Tibial artery (tissue), 4 donors: ENCODE data around the gene DCLK1.

Experiments
- DNase-seq, 2 donors: peaks; one replicate each; pipeline ENCODE4 v3.0.0-alpha.2; 2019
- H3K27ac ChIP-seq, 2 donors: fragments of 200-600 bp; sonication (generic) in 1 of 2; 1 replicate in 1 of 2; 2 replicates in 1 of 2; pipeline ENCODE4 v1.5.1; 2018 to 2019; ENCODE audit warnings: mild to moderate bottlenecking in 1 of 2
- H3K27me3 ChIP-seq, 2 donors: fragments of 200-600 bp; sonication (generic) in 1 of 2; one replicate each; pipeline versions ENCODE4 v1.5.1 to v1.6.0; 2016 to 2019
- H3K36me3 ChIP-seq, 3 donors: fragments of 200-600 bp; sonication (generic) in 2 of 3; one replicate each; pipeline ENCODE4 v1.5.1; 2016 to 2019; ENCODE audit warnings: mild to moderate bottlenecking in 2 of 3
- H3K4me1 ChIP-seq, 4 donors: fragments of 200-600 bp; sonication (generic) in 2 of 4; 1 replicate in 3 of 4; 2 replicates in 1 of 4; pipeline ENCODE4 v1.5.1; 2016 to 2019
- H3K4me3 ChIP-seq, 2 donors: fragments of 200-600 bp; sonication (generic) in 1 of 2; 1 replicate in 1 of 2; 2 replicates in 1 of 2; pipeline ENCODE4 v1.5.1; 2018 to 2019; ENCODE audit warnings: mild to moderate bottlenecking in 2 of 2
- H3K9me3 ChIP-seq, 3 donors: fragments of 200-600 bp; sonication (generic) in 1 of 3; one replicate each; pipeline ENCODE4 v1.5.1; 2016 to 2019
- CTCF ChIP-seq, 2 experiments: fragments of 200-600 bp in 1 of 2; fragments of 450-650 bp in 1 of 2; IDR thresholded peaks; one replicate each; pipeline ENCODE4 v1.5.1; 2017 to 2019; ENCODE audit warnings: antibody characterized with exemption in 2 of 2, mild to moderate bottlenecking in 1 of 2, moderate library complexity in 1 of 2
- intact Hi-C: fragments of 100-400 bp; cut with DNase I; formaldehyde crosslinking; loops from one replicate; pipeline ENCODE4 v1.15.0; 2023; ENCODE audit warnings: low total_unique reads

DCLK1 gene

GRCh38 chr13:35794734-35795389, 336.3 kb downstream of the DCLK1 start:
- Histone ChIP-seq H3K27me3 (no peaks in the 10 kb centered on the region), H3K36me3 (no peaks in the 10 kb centered on the region), H3K9me3 (no peaks in the 10 kb centered on the region), H3K27ac (no peak overlapping the region), H3K4me1 (no peaks in the 10 kb centered on the region), H3K4me3 (no peak overlapping the region)
- intact Hi-C loops, result no loop called here
- no peak for TF ChIP-seq CTCF (IDR thresholded peaks at IDR 0.05)
- DNase-seq, result no peak

DNA sequence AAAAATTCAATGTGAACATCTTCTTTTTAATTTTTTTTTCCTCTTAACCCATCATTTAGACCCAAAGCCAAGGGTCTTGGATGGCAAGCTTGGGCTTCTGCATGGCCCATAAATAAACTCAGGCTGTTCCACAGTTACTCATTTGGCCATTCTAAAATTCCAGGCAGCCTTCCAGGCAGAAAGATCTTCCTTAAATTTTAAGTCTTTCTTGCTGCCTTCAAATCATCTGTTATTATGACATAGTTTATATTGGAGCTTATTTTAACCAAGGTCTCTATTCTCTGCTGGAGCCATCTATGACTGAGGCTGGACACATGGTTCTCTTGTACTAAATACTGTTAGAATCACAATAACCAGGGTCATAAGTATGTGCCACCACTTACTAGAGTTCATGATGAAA, 337.4 kb downstream of the DCLK1 start:
- intact Hi-C loops, result no loop called here
- DNase-seq, result no peak

DNA sequence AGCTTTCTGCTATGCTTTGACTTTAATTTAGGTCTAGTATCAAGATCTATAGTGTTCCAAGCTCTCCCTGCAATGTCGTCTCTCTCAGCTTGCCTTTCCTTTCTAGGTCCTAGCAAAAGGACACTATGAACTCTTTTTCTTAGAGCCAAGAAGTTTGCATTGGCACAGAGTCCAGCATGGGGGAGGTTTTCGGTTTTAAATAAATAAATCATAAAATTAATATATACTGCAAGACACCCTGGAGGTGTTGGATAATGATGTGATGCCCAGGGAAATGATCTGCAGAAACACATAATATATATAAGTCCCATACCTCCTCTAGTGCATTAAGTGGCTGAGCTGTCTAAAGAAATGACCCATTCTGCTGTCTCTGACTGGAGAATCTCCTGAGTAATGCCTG, 338.3 kb downstream of the DCLK1 start:
- no peaks in the 10 kb centered on the region for H3K36me3 ChIP-seq
- H3K27me3 ChIP-seq, result no peaks in the 10 kb centered on the region
- no peaks in the 10 kb centered on the region for H3K9me3 ChIP-seq
- H3K4me1 ChIP-seq, result no peaks in the 10 kb centered on the region
- intact Hi-C loops, result no loop called here
- H3K4me3 ChIP-seq, result no peak overlapping the region
- DNase-seq, result no peak
- no peak overlapping the region for H3K27ac ChIP-seq
- no peak for TF ChIP-seq CTCF (IDR thresholded peaks at IDR 0.05)

More for the DNA sequence above, 337.4 kb downstream of the DCLK1 start:
- no peak for TF ChIP-seq CTCF (IDR thresholded peaks at IDR 0.05)
- Histone ChIP-seq H3K27ac (no peak overlapping the region), H3K4me1 (no peaks in the 10 kb centered on the region), H3K36me3 (no peaks in the 10 kb centered on the region), H3K4me3 (no peak overlapping the region), H3K9me3 (no peaks in the 10 kb centered on the region), H3K27me3 (no peaks in the 10 kb centered on the region)

DNA sequence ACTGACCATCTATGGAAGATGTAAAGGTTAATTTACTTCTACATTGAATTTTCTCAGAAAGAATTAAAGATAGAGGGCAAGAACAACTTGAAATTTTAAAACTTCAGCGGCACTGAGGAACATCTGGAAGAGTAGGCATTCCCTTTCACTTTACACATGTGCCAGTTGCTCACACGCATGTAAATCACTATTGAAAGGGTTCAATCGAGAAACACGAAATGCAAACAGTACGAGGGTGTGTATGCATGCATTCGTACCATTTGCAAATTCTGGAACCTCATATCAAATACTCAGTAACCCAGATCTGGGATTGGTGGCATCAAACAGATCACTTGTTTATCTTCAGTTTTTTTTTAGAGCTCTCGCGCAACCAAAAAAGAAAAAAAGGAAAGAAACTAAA, 339.2 kb downstream of the DCLK1 start:
- no peaks in the 10 kb centered on the region for H3K4me1 ChIP-seq
- no peaks in the 10 kb centered on the region for H3K36me3 ChIP-seq
- H3K9me3 ChIP-seq, result no peaks in the 10 kb centered on the region
- intact Hi-C loops, result no loop called here
- H3K27me3 ChIP-seq, result no peaks in the 10 kb centered on the region
- no peak for DNase-seq
- H3K27ac ChIP-seq, result no peak overlapping the region
- TF ChIP-seq CTCF (IDR thresholded peaks at IDR 0.05), result no peak
- no peak overlapping the region for H3K4me3 ChIP-seq

- Histone ChIP-seq H3K36me3 (no peaks in the 10 kb centered on the region), H3K4me3 (no peak overlapping the region), H3K9me3 (no peaks in the 10 kb centered on the region), H3K4me1 (no peaks in the 10 kb centered on the region), H3K27me3 (no peaks in the 10 kb centered on the region), H3K27ac (no peak overlapping the region)
- TF ChIP-seq CTCF (IDR thresholded peaks at IDR 0.05), result no peak
- intact Hi-C loops, result no loop called here
- no peak for DNase-seq
Observed at GRCh38 chr13:35791184-35791851, 339.9 kb downstream of the DCLK1 start.
